Activated effector memory CD4-positive, alpha-beta T cell treated with Interleukin-2 at 50 U/mL for 16 hours (primary cell): ENCODE data around the gene GPR15LG.

Experiments
- DNase-seq: peaks from one replicate; pipeline ENCODE4 v3.0.0-alpha.2; 2020

GPR15LG gene

DNA sequence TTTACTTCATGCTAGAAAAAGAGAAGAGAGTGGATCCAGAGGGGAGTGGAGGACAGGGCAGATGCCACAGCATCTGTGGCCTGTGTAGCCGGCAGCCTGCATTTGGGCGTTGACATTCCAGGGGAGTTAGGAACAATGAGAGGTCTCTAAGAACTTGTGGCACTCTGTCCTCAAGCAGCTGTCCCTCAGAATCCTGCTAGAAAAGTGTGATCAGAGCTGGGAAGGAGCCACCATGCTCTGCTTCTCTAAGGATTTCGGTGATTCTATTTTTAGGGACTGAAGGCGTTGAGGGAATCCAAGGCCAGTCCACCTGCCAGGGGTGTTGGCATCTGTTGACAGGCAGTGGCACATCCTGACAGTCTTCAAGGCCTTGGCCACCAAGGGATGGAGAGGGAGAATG is 44.1 kb downstream of the GPR15LG start:
- no peak for DNase-seq

DNA sequence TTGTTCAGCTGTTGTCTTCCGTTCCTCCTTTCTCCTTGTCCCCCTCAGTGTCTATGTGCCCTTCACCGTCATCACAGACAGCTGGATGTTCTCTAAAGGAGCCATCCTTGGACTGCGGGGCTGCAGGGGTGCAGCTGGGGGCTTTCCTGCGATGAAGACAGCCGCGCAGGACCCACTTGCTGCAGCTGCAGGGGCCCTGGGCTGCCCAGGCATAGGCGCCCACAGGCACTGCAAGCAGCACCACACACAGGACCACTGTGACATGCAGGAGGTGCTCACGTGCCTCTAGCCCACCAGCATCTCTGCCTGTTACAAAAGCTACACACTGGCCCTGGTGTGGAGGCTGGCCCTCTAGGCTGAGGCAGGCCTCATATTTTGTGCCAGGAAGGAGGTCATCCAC is 48.3 kb downstream of the GPR15LG start:
- DNase-seq = no peak

DNA sequence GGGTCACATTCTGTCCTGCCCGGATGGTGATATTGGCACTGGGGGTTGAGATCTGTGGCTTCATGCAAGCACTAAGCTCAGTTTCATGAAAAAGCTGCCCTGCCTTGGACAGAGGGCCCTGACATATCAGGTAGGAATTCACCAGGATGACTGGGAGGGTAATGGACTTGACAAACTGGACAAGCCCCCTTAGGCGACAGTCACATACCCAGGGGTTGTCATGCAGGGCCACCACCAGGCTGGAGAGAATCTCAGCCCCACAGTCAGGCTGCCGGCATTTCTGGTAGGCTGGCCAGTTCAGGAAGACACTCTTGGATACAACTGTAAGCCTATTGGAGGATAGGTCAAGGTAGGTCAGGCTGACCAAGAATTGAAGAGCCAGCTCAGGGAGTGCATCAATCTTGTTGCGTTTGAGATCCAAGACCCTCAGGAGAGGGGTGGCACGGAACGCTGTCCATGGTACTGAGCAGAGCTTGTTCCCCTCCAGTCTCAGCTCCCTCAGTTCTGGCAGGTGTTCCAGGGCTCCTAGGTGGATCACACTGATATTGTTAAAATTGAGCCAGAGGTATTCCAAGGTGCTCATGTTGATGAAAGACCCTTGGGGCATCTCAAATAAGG is 50.9 kb downstream of the GPR15LG start:
- no peak for DNase-seq

DNA sequence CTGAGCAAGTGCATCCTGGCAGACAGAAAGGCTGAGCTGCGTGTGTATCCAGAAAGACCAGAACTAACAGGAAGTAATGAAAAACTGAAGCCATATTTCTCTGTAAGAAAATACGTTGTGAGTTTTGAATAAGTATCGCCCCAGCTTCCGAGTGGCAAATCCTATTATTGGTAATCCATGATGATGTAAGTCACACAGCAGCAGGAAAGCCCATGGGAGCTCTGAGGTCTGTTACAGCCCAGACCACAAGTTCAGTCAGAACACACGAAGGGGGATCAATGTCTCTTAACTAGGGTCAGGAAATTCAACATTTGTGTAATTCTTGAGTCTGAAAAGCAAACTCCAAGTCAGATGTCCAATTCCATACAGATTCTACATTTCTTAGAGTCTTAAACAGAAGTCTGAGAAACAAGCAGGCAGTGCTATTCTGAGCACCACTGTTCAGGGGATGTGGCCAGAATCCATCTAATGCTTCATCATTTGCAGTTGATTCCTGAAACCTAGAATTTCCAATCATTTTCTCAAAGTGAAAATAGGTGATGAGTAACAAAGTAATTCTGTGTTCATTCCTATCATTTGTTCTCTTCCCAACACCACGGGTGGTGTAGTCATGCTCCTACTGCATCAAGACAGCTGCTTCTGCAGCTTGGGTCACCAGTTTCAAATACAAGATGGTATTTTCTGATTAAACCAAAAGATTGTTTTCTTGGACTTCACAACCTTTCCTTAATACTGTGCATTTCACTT is 52.0 kb downstream of the GPR15LG start, which contains the start of gene LRIT2:
LRIT2 (minus strand) TSS at position 118 of the 747 bp plus-strand sequence; CDS start at position 94, 24 bp downstream.
- DNase-seq = no peak

DNA sequence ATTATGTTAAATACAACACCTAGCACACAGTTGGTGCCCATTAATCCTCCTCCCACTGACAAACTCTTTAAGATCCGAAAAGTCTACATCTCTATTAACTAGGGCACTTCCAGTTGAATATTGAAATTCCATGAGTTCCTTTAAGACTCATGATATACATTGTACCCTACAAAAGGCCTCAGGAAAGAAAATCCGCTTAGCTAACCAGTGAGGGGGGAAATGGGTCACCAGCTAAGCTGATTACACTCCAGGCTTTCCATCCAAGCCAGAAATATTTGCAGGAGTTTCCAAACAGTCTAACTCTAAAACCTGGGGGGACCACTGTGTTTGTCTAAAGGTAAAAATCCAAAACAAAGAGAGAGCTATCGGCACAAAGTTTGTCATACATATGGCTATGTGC is 53.0 kb downstream of the GPR15LG start:
- DNase-seq = no peak

DNA sequence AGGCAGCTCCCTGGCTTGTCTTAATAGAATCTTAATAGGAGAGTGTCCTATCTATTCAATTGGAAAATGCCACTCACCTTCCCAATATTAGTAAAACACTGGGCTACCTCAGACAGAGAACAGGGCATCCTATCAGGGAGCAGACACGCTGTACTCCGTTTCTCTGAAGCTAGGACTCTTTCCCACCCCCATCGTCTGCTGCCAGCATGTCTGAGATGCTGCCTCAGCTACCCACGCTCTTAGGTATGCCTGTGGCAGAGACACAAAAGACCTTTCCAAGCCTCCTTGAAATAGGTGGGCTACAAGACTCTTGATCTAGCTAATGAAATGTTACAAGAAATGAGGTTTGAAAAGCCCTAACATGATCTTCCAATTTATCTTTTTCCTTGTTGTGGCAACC is 54.2 kb downstream of the GPR15LG start:
- no peak for DNase-seq

DNA sequence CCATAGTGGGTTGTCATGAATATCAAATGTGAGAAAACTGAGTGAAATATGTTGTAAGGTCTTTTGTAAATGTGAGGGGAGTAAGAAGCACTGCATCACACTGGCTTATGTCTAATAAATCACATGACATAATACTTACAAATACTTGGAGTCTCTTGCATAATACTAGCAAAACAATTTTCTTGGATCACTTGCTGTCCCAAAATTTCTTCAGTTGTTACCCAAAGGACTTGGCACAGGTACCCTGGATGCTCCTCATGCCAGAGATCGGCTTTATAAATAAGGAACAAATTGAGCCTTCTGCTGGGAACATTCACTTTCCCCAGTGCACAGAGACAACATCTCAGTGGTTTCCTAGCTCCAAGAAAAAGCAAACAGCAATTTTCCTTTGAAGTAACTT is 56.8 kb downstream of the GPR15LG start:
- DNase-seq = no peak

DNA sequence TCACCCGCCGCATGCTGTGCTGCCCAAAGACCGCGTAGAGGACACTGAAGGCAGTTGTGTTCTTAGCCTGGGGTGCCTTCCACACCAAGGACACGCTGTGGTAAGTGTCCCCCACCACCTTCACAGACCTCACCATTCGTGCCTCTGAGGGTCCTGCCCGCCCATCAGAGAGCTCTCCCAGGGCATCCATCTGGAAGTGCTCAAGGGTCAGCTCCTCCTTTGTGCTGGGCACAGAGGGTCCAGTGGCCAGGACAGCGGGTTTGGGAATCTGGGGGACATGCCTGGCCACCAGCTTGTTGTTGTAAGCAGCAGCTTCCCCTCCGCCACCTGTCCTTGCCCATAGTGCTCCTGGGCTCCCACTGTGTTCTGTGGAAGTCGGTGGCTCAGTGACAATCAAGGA is 58.8 kb downstream of the GPR15LG start:
- no peak for DNase-seq

DNA sequence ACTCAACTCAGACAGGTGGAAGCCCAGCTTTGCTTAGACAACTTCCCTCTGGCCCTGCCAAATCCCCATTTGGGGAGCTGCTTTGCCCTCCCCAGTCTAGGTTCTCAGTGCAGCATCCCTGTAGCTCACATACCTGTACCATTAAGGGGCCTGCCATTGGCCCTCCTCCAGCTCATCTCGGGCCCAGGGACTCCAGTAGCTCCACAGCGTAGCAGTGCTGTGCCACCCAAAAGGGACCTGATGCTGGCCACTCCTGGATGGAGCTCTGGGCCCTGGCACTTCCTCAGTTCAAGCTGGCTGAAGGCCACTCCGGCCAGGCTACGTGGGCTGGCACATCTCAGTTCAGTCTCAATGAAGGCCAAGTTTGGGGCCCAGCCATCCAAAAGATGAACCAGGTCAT is 60.3 kb downstream of the GPR15LG start:
- DNase-seq = no peak

DNA sequence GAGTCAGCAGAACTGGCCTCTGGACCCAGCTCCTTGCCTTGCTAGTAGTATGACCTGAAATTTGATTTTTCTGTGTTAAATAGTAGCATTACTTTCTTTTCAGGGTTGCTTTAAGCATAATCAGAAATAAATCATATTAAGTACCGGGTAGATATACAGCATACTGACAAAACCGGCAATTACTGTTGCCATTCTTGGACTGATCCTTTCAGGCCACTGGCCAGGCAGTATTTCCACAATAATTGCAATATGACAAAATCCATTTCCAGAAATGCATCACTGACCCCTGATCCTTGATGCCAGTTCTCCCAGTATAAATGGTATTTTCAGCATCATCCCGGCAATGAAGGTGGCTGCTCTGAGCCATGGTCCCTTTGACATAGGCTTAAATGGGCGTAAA is 60.9 kb downstream of the GPR15LG start:
- DNase-seq = no peak
